ENCODE measurements around the gene RGL2.

Gene RGL2

DNA sequence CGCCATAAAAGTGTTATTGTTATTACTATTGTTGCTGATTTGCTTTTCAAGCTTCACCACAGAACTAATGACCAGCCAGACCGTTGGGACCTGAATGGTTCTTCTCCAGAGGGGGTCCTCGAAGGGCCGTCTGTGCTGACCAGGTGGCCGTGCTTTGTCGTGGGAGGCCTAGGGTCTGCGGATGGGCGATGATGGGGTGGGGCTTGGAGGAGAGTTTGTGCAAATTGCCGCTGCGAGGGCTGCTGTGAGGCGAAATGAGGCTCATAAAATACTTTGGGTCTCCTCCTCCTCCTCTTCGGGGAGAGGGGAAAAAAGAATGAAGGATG lies 24.8 kb upstream of the RGL2 start:
- ChIA-PET CTCF (interaction anchor here (0.9 to 1.5 kb wide), 4 partner anchors 13 to 103 kb away, joined by 3 to 4 read pairs (median 4); no protein-coding TSS in a partner anchor), POLR2A (interaction anchor here (0.7 to 0.9 kb wide), 2 partner anchors 46 to 248 kb away, joined by 3 to 4 read pairs; partner anchors contain the start of gene HLA-DPB1)
- DNase-seq (ENCODE audit: extremely low spot score), result no peak
- no peak for TF ChIP-seq CTCF (IDR thresholded peaks at IDR 0.05; ENCODE audit: control extremely low read depth, extremely low read depth, low read depth, missing control alignments)

GRCh38 chr6:33321227-33321626 lies 22.5 kb upstream of the RGL2 start:
- POLR2A ChIA-PET, result interaction anchor here (0.6 kb wide), 1 partner anchor 67 kb away, joined by 3 read pairs; no protein-coding TSS in a partner anchor

DNA sequence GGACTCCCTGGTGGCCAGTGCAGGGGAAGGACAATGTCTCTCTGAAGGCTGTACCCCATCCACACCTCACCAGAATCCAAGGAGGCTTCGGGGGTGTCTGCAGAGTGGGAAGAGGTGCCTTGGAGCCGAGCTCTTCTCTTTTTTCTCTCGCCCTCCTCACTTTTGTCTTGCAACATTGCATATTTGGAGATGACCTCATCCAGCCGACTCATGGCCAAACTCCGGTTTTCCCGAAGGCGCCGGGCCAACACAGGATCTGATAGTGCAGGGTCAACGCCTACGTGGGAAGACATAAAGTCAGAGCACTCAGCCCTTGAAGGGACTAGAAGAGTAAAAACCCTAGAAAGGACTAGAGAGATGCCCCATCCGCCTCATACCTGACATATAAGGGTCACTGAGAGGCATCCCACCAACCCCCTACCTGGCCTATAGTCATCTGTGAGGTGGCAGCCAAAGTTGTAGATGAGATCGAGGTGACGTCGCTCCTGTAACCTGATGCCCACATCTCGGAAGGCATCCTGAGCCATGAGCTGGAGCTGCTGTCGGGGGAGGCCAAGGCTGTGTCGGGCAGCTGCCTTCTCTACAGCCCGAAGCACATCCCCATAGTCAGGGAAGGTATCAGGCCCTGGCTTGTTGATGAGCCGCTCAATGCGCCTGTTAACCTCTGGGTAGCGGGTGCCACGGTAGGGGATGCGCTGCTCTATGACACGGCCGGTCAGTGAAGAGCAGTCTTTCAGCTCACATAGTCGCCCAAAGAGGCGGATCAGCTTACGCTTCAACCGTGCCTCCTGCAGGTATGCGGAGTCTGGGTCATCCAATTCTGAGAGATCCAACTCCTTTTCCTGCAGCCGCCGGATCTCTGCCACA lies 21.8 kb upstream of the RGL2 start:
- no peak for TF ChIP-seq CTCF (IDR thresholded peaks at IDR 0.05; ENCODE audit: control extremely low read depth, extremely low read depth, low read depth, missing control alignments)
- no peak for DNase-seq (ENCODE audit: extremely low spot score)
- ChIA-PET POLR2A (interaction anchor here (0.6 kb wide), 1 partner anchor 67 kb away, joined by 3 read pairs; no protein-coding TSS in a partner anchor), CTCF (interaction anchor here (1.0 to 2.0 kb wide), 2 partner anchors 8 to 22 kb away, joined by 3 to 6 read pairs; partner anchors contain the start of gene RGL2)

More at GRCh38 chr6:33321227-33321626, 22.5 kb upstream of the RGL2 start:
- no peak for DNase-seq (ENCODE audit: extremely low spot score)
- CTCF ChIA-PET, result interaction anchor here (1.0 to 2.0 kb wide), 2 partner anchors 8 to 22 kb away, joined by 3 to 6 read pairs; partner anchors contain the start of gene RGL2
- TF ChIP-seq CTCF (IDR thresholded peaks at IDR 0.05; ENCODE audit: control extremely low read depth, extremely low read depth, low read depth, missing control alignments), result no peak

- TF ChIP-seq CTCF (IDR thresholded peaks at IDR 0.05; ENCODE audit: control extremely low read depth, extremely low read depth, low read depth, missing control alignments), result no peak
- DNase-seq (ENCODE audit: extremely low spot score), result no peak
- ChIA-PET POLR2A (no interaction called here), CTCF (interaction anchor here (2.0 kb wide), 1 partner anchor 21 kb away, joined by 6 read pairs; the partner anchor contains the start of gene RGL2)
Observed at GRCh38 chr6:33319939-33320314, 21.2 kb upstream of the RGL2 start.

DNA sequence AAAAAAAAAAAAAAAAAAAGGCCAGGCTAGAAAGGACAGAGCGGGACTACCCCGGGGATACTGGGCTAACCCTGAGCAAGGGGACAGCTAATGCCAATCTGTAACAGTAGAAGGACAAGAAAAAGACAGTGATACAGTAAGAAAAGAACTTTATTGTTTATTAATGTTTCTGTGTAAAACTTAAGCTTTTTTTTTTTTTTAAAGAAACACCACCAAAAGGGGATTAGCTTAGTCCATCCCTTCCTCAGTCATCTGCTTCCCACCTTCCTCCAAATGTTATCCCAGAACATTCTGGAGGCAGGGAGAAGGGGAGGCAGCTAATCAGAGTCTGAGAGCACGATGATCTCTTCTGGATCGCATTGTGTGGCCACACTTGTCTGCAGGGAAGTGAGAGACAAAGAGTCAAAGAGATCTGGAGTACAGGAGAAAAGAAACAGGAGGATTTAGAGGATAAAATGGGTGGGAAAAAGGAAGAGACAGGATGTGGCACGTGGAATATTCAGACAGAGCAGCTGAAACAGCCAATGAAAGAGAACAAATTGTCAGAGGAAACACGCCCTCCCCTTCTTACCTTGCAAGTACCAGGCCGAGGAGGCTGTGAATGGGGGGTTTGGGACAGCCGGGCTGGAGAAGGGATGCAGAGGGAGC lies 19.8 kb upstream of the RGL2 start:
- ChIA-PET POLR2A (interaction anchor here (0.6 to 1.6 kb wide), 8 partner anchors 18 to 243 kb away, joined by 3 to 17 read pairs (median 6); partner anchors contain the start of genes B3GALT4, HLA-DPB1, RGL2 and RPS18), CTCF (interaction anchor here (0.8 to 3.3 kb wide), 7 partner anchors 13 to 208 kb away, joined by 3 to 13 read pairs (median 4); partner anchors contain the start of genes B3GALT4 and RGL2)
- TF ChIP-seq CTCF (IDR thresholded peaks at IDR 0.05; ENCODE audit: control extremely low read depth, extremely low read depth, low read depth, missing control alignments), result no peak
- no peak for DNase-seq (ENCODE audit: extremely low spot score)

Measured in GM10248 (cell line).